Stimulated activated CD4-positive, alpha-beta T cell treated with anti-CD3 and anti-CD28 coated beads, Interleukin-1b, Interleukin-23, amount 100 ng/mL, for 1 hour (primary cell): ENCODE measurements around the gene SFXN5.

Source experiments
- DNase-seq, 2 donors: peaks; one replicate each; pipeline ENCODE4 v3.0.0-alpha.2; 2020; ENCODE audit warnings: low read depth in 2 of 2

The SFXN5 gene

GRCh38 chr2:73021371-73022010 lies 50.0 kb downstream of the SFXN5 start:
- DNase-seq = no peak

GRCh38 chr2:73020657-73021370 lies 50.7 kb downstream of the SFXN5 start:
- no peak for DNase-seq

GRCh38 chr2:73020306-73020656 lies 51.2 kb downstream of the SFXN5 start:
- no peak for DNase-seq

- no peak for DNase-seq
These were observed 53.2 kb downstream of the SFXN5 start for GRCh38 chr2:73018188-73018825.

- no peak for DNase-seq
These were observed 57.6 kb downstream of the SFXN5 start for GRCh38 chr2:73013936-73014335.

GRCh38 chr2:73009177-73009839 lies 62.2 kb downstream of the SFXN5 start:
- no peak for DNase-seq

- DNase-seq = no peak
These were observed 62.8 kb downstream of the SFXN5 start for GRCh38 chr2:73008766-73009135.

- DNase-seq = no peak
These were observed 63.3 kb downstream of the SFXN5 start for GRCh38 chr2:73007991-73008765.

- no peak for DNase-seq
These were observed 64.4 kb downstream of the SFXN5 start for GRCh38 chr2:73006969-73007710.

GRCh38 chr2:73004889-73005596 lies 66.5 kb downstream of the SFXN5 start:
- DNase-seq = no peak

GRCh38 chr2:73004466-73004865 lies 67.0 kb downstream of the SFXN5 start:
- DNase-seq = no peak

GRCh38 chr2:73003027-73003426 lies 68.5 kb downstream of the SFXN5 start:
- DNase-seq = no peak

- no peak for DNase-seq
These were observed 70.5 kb downstream of the SFXN5 start for GRCh38 chr2:73000808-73001570.

GRCh38 chr2:72999729-73000725 lies 71.5 kb downstream of the SFXN5 start:
- DNase-seq = no peak

GRCh38 chr2:72998724-72999123 lies 72.8 kb downstream of the SFXN5 start:
- DNase-seq = no peak

GRCh38 chr2:72998234-72998651 lies 73.3 kb downstream of the SFXN5 start:
- no peak for DNase-seq

- no peak for DNase-seq
These were observed 75.4 kb downstream of the SFXN5 start for GRCh38 chr2:72996117-72996502.

- DNase-seq = no peak
These were observed 75.9 kb downstream of the SFXN5 start for GRCh38 chr2:72995430-72996116.
